HG03095 (cell line): ENCODE measurements around the gene IRF1.
"Not testable (repeated sequence)": the region's sequence is repeated elsewhere in the genome, so short reads cannot be mapped to it uniquely, and the experiment has no call there.

ENCODE experiments used
- ATAC-seq: cut with Tn5 transposase; IDR thresholded peaks from one replicate; pipeline ENCODE4 v1.9.1; 2021; ENCODE audit warnings: moderate library complexity; ENCODE audit not compliant: unreplicated experiment

The IRF1 gene

GRCh38 chr5:132445640-132445923 is 45.0 kb downstream of the IRF1 start:
- ATAC-seq = no peak

GRCh38 chr5:132444841-132445639 is 45.5 kb downstream of the IRF1 start:
- no peak for ATAC-seq

- ATAC-seq = no peak
Observed at GRCh38 chr5:132444061-132444460, 46.5 kb downstream of the IRF1 start.

- ATAC-seq = no peak
Observed at GRCh38 chr5:132439521-132440089, 51.0 kb downstream of the IRF1 start.

- no peak for ATAC-seq
Observed at GRCh38 chr5:132438917-132439316, 51.7 kb downstream of the IRF1 start.

- ATAC-seq = not testable (repeated sequence)
Observed at GRCh38 chr5:132438267-132438645, 52.3 kb downstream of the IRF1 start.

GRCh38 chr5:132437604-132438266 is 52.8 kb downstream of the IRF1 start:
- ATAC-seq = peak; percentile 86

- no peak for ATAC-seq
Observed at GRCh38 chr5:132436936-132437335, 53.6 kb downstream of the IRF1 start.

GRCh38 chr5:132435886-132436285 is 54.7 kb downstream of the IRF1 start:
- ATAC-seq = no peak

- no peak for ATAC-seq
Observed at GRCh38 chr5:132435447-132435846, 55.1 kb downstream of the IRF1 start.

GRCh38 chr5:132434416-132435286 is 55.9 kb downstream of the IRF1 start:
- ATAC-seq = no peak

GRCh38 chr5:132433141-132433540 is 57.4 kb downstream of the IRF1 start:
- no peak for ATAC-seq

- ATAC-seq = no peak
Observed at GRCh38 chr5:132431632-132432031, 58.9 kb downstream of the IRF1 start.
